PC-3 (cell line): ENCODE results near the gene CCSER1. TPM values are rescaled to one million over a fixed set of nuclear protein-coding genes. Genes with fewer than 3 reads are reported as not detected.

Experiments used
- ATAC-seq: fragments of 200-7000 bp; cut with Tn5 transposase; 2 replicates; pipeline ENCODE4 v1.9.1; 2020; ENCODE audit warnings: mild to moderate bottlenecking, moderate library complexity
- BruUV-seq: library from RNA; stranded (reverse); fragments of 400-500 nt; replicated peaks from 2 replicates; lab custom pipeline; 2021; lab: Mats Ljungman, UMichigan
- CTCF ChIA-PET: fragments of 300-600 bp; sonication (Branson Sonifier 250); formaldehyde crosslinking; loops from one replicate; lab custom pipeline; 2022; ENCODE audit warnings: antibody characterized with exemption; lab: Charles Lee
- POLR2A ChIA-PET: fragments of 300-600 bp; sonication (Branson Sonifier 250); formaldehyde crosslinking; loops from one replicate; lab custom pipeline; 2022; ENCODE audit warnings: antibody characterized with exemption; ENCODE audit not compliant: unreplicated experiment; lab: Charles Lee
- DNase-seq: peaks from one replicate; pipeline ENCODE4 v3.0.0-alpha.2; 2015
- H2AFZ ChIP-seq: fragments of 300-600 bp; sonication (generic); 2 replicates; pipeline ENCODE4 v1.6.0; 2016; ENCODE audit warnings: antibody characterized with exemption, low read length
- H3F3A ChIP-seq: fragments of 300-600 bp; sonication (generic); one replicate; pipeline ENCODE4 v1.6.0; 2017; ENCODE audit warnings: antibody characterized with exemption, low read length, control low read depth, mild to moderate bottlenecking; ENCODE audit not compliant: unreplicated experiment
- H3K27ac ChIP-seq: fragments of 300-600 bp; sonication (generic); 2 replicates; pipeline ENCODE4 v1.5.1; 2016; ENCODE audit warnings: mild to moderate bottlenecking, low read length
- H3K27me3 ChIP-seq: fragments of 300-600 bp; sonication (generic); 2 replicates; pipeline ENCODE4 v1.6.1; 2016; ENCODE audit warnings: low read length, mixed read lengths
- H3K36me3 ChIP-seq: fragments of 300-600 bp; sonication (generic); 2 replicates; pipeline ENCODE4 v1.6.1; 2016; ENCODE audit warnings: low read depth, mixed run types, low read length, mixed read lengths
- H3K4me1 ChIP-seq: fragments of 300-600 bp; sonication (generic); 2 replicates; pipeline ENCODE4 v1.5.1; 2016; ENCODE audit warnings: low read length; ENCODE audit not compliant: insufficient read depth
- H3K4me2 ChIP-seq: fragments of 300-600 bp; sonication (generic); 2 replicates; pipeline ENCODE4 v1.6.0; 2016; ENCODE audit warnings: low read length
- H3K4me3 ChIP-seq: fragments of 300-600 bp; sonication (generic); 2 replicates; pipeline ENCODE4 v1.5.1; 2016; ENCODE audit warnings: mild to moderate bottlenecking, low read length, mixed read lengths
- H3K79me2 ChIP-seq: fragments of 300-600 bp; sonication (generic); 2 replicates; pipeline ENCODE4 v1.6.1; 2017; ENCODE audit warnings: low read length, mixed read lengths
- H3K9ac ChIP-seq: fragments of 300-600 bp; sonication (generic); 2 replicates; pipeline ENCODE4 v1.6.0; 2016; ENCODE audit warnings: mild to moderate bottlenecking, low read length
- H3K9me2 ChIP-seq: fragments of 300-600 bp; sonication (generic); replicated peaks from 2 replicates; pipeline ENCODE4 v1.6.1; 2016; ENCODE audit warnings: mixed run types, low read length, mixed read lengths
- H3K9me3 ChIP-seq: fragments of 300-600 bp; sonication (generic); 2 replicates; pipeline ENCODE4 v1.6.1; 2016; ENCODE audit warnings: low read length, mixed read lengths
- H4K20me1 ChIP-seq: fragments of 300-600 bp; sonication (generic); 2 replicates; pipeline ENCODE4 v1.6.1; 2016; ENCODE audit warnings: low read length, mixed read lengths
- CTCF ChIP-seq: fragments of 300-600 bp; sonication (generic); conservative IDR thresholded peaks from 2 replicates; pipeline ENCODE4 v1.5.1; 2017; ENCODE audit warnings: antibody characterized with exemption, low read depth, mild to moderate bottlenecking, low read length
- EZH2 ChIP-seq: fragments of 300-600 bp; sonication (generic); IDR thresholded peaks from one replicate; pipeline ENCODE4 v1.6.1; 2017; ENCODE audit warnings: antibody characterized with exemption, mild to moderate bottlenecking, low read length; ENCODE audit not compliant: unreplicated experiment
- EZH2phosphoT487 ChIP-seq: fragments of 300-600 bp; sonication (generic); IDR thresholded peaks from 2 replicates; pipeline ENCODE4 v1.6.1; 2018; ENCODE audit warnings: mild to moderate bottlenecking, antibody characterized with exemption, low read length, borderline replicate concordance
- intact Hi-C: fragments of 100-400 bp; cut with micrococcal nuclease; formaldehyde crosslinking; loops from 2 replicates; pipeline ENCODE4 v1.9.0; 2023
- total RNA-seq: library from RNA; depleted of rRNA; stranded (reverse); fragments of >200 nt; gene quantifications from 2 replicates; pipeline ENCODE4 v1.2.3, GENCODE V29; 2014

The CCSER1 gene
- total RNA-seq, 1 experiment from 2014 or later: 6.0 TPM

GRCh38 chr4:90996813-90997212, 869.6 kb downstream of the CCSER1 start:
- ATAC-seq: no peak
- no peak for DNase-seq
- no peaks in the 10 kb centered on the region for H3K9me2 ChIP-seq
- no peaks in the 10 kb centered on the region for H3K79me2 ChIP-seq
- intact Hi-C loops: no loop called here
- no TSS peak for BruUV-seq
- no peak overlapping the region for H3K4me2 ChIP-seq
- POLR2A ChIA-PET: no interaction called here
- H3K36me3 ChIP-seq: no peaks in the 10 kb centered on the region
- CTCF ChIA-PET: no interaction called here
- H3K27me3 ChIP-seq: no peaks in the 10 kb centered on the region
- no peak overlapping the region for H3K9ac ChIP-seq
- H3K4me3 ChIP-seq: no peak overlapping the region
- H2AFZ ChIP-seq: no peak overlapping the region
- no peaks in the 10 kb centered on the region for H4K20me1 ChIP-seq
- no peak overlapping the region for H3K27ac ChIP-seq
- H3F3A ChIP-seq: no peaks in the 10 kb centered on the region
- H3K4me1 ChIP-seq: no peaks in the 10 kb centered on the region
- H3K9me3 ChIP-seq: no peaks in the 10 kb centered on the region
- TF ChIP-seq EZH2 (no peak), CTCF (no peak), EZH2phosphoT487 (no peak)

DNA sequence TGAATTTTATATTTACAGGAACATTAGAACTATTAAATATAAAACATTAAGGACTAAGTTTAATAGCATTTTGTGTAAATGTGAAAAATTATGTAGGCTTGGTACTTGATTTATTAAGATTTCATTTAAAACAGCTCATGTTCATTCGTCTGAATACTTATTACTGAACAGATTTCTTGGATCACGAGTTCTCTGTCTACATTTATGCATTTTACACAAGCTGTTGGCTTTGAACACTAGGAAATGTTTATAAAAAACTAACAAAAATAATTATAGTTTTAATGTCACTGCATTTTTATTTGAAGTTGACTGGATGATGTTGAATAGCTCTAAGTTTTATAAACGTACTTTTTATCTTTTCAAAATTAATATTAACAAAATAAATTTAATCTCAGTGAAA, 888.7 kb downstream of the CCSER1 start:
- ATAC-seq (no peak), DNase-seq (no peak)
- BruUV-seq: no TSS peak
- ChIA-PET POLR2A (no interaction called here), CTCF (no interaction called here)
- intact Hi-C loops: no loop called here
- TF ChIP-seq EZH2 (no peak), EZH2phosphoT487 (no peak), CTCF (no peak)
- no peaks in the 10 kb centered on the region for H3K9me3 ChIP-seq
- H3K9me2 ChIP-seq: no peaks in the 10 kb centered on the region
- H3K4me1 ChIP-seq: no peaks in the 10 kb centered on the region
- no peaks in the 10 kb centered on the region for H3K27me3 ChIP-seq
- no peak overlapping the region for H3K4me3 ChIP-seq
- no peaks in the 10 kb centered on the region for H3K79me2 ChIP-seq
- H3F3A ChIP-seq: no peaks in the 10 kb centered on the region
- no peaks in the 10 kb centered on the region for H4K20me1 ChIP-seq
- no peak overlapping the region for H3K4me2 ChIP-seq
- no peak overlapping the region for H2AFZ ChIP-seq
- no peak overlapping the region for H3K9ac ChIP-seq
- no peak overlapping the region for H3K27ac ChIP-seq
- no peaks in the 10 kb centered on the region for H3K36me3 ChIP-seq

GRCh38 chr4:91019513-91019912, 892.3 kb downstream of the CCSER1 start:
- no peaks in the 10 kb centered on the region for H3F3A ChIP-seq
- intact Hi-C loops: no loop called here
- no peaks in the 10 kb centered on the region for H3K9me3 ChIP-seq
- no peaks in the 10 kb centered on the region for H3K9me2 ChIP-seq
- H3K4me2 ChIP-seq: no peak overlapping the region
- DNase-seq (no peak), ATAC-seq (no peak)
- BruUV-seq: no TSS peak
- H3K36me3 ChIP-seq: no peaks in the 10 kb centered on the region
- no peak overlapping the region for H2AFZ ChIP-seq
- H3K27me3 ChIP-seq: no peaks in the 10 kb centered on the region
- H3K9ac ChIP-seq: no peak overlapping the region
- CTCF ChIA-PET: no interaction called here
- H3K4me1 ChIP-seq: no peaks in the 10 kb centered on the region
- TF ChIP-seq CTCF (no peak), EZH2 (no peak), EZH2phosphoT487 (no peak)
- no peaks in the 10 kb centered on the region for H4K20me1 ChIP-seq
- H3K27ac ChIP-seq: no peak overlapping the region
- POLR2A ChIA-PET: no interaction called here
- H3K4me3 ChIP-seq: no peak overlapping the region
- no peaks in the 10 kb centered on the region for H3K79me2 ChIP-seq
